Measurements from ENCODE around the gene NFKBIZ.

NFKBIZ gene

DNA sequence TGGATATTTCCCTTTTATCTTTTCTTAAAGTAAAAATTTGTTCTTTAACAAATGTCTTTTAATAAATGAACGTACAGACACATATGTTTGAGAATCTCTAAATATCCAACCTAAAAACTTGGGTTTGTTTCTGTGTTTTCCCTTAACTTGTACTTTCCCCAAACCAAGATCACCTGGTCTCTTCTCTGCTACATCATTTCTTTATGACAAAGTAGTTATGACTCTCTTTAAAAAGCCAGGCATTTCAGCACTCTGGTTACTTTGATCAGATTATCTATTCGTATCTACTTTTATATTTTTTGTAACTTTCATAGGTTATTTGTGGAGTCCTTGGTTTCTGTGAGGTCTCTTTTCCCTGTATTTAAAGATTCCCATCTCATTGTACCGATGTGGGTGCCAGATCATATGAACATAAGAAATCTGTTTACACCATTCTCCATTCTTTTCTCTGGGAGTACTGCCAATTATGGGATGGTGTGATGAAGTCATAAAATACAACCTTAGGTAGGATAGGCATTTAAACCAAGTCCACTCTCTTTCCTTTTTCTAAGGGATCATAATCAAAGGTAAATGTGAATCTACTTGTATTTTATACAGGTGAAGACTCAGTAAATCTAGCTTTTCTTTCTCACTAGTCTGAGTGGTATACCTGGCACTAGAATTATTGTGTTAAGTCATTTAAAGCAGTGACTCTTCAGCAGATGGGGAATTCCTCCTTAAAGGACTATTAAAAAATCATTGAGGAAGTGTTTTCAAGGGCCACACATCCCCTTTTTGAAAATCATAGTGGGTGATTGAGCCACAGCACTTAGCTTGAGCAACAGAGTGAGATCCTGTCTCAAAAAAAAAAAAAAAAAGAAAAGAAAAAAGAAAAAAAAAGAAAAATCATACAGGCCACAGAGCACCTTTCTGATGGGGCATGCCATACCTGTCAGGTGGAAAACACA lies 12.4 kb upstream of the NFKBIZ start:
- no peaks in the 10 kb centered on the region for H3K27me3 ChIP-seq (ENCODE audit: insufficient read depth, low read length)
- no peak overlapping the region for H3K27ac ChIP-seq (ENCODE audit: low read depth, low read length)
- H3K4me3 ChIP-seq (ENCODE audit: low read depth, low read length), result no peak overlapping the region

GRCh38 chr3:101838691-101839090 lies 10.6 kb upstream of the NFKBIZ start:
- H3K36me3 ChIP-seq (ENCODE audit: insufficient read depth, low read length), result peaks cover 5% of the 10 kb centered on the region; the same call in 1 of the 2 replicates
- no peak overlapping the region for H3K4me3 ChIP-seq (ENCODE audit: low read depth, low read length)
- H3K27me3 ChIP-seq (ENCODE audit: insufficient read depth, low read length), result no peaks in the 10 kb centered on the region
- peaks cover 10% of the 10 kb centered on the region for H3K4me1 ChIP-seq (ENCODE audit: control insufficient read depth, insufficient read depth, low read length, unreplicated experiment)
- H2AFZ ChIP-seq (ENCODE audit: low read length, unreplicated experiment), result no peak overlapping the region
- H3K27ac ChIP-seq (ENCODE audit: low read depth, low read length), result no peak overlapping the region
- H3K79me2 ChIP-seq (ENCODE audit: control insufficient read depth, insufficient read depth, low read length, unreplicated experiment), result peaks cover 2% of the 10 kb centered on the region

More for the DNA sequence above, 12.4 kb upstream of the NFKBIZ start:
- Histone ChIP-seq H3K4me1 (ENCODE audit: control insufficient read depth, insufficient read depth, low read length, unreplicated experiment) (peaks cover 9% of the 10 kb centered on the region), H3K79me2 (ENCODE audit: control insufficient read depth, insufficient read depth, low read length, unreplicated experiment) (peaks cover 3% of the 10 kb centered on the region), H2AFZ (ENCODE audit: low read length, unreplicated experiment) (no peak overlapping the region), H3K36me3 (ENCODE audit: insufficient read depth, low read length) (peaks cover 14% of the 10 kb centered on the region)

- peaks cover 5% of the 10 kb centered on the region; the same call in 1 of the 2 replicates for H3K36me3 ChIP-seq (ENCODE audit: insufficient read depth, low read length)
- no peak overlapping the region for H3K27ac ChIP-seq (ENCODE audit: low read depth, low read length)
- peaks cover 10% of the 10 kb centered on the region for H3K4me1 ChIP-seq (ENCODE audit: control insufficient read depth, insufficient read depth, low read length, unreplicated experiment)
- no peaks in the 10 kb centered on the region for H3K79me2 ChIP-seq (ENCODE audit: control insufficient read depth, insufficient read depth, low read length, unreplicated experiment)
- H3K4me3 ChIP-seq (ENCODE audit: low read depth, low read length), result no peak overlapping the region
- no peak overlapping the region for H2AFZ ChIP-seq (ENCODE audit: low read length, unreplicated experiment)
- no peaks in the 10 kb centered on the region for H3K27me3 ChIP-seq (ENCODE audit: insufficient read depth, low read length)
These were observed 9.2 kb upstream of the NFKBIZ start for GRCh38 chr3:101840066-101840465.

DNA sequence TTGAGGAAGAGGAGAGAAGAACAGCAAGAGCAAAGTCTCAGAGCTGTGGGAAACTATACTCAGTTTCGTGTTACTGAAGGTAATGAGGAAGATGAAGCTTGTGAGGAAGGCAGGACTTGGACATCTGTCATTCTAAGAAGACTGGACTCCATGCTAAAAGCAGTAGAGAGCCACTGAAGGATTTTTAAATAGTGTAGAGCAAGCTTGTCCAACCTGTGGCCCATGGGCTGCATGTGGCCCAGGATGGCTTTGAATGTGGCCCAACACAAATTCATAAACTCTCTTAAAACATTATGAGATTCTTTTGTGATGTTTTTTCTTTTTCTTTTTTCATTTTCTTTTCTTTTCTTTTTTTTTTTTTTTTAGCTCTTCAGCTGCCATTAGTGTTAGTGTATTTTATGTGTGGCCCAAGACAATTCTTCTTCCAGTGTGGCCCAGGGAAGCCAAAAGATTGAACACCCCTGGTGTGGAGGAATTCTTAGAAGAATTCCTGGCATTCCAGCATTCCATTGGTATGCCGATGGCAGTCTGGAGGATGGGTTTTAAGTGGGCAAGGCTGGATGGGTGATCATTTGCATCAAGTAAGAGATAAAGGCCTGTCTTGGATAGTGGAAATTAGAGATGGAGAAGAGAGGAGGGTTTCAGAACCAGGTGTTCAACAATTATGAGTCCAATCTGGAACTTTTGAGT lies 6.9 kb upstream of the NFKBIZ start:
- Histone ChIP-seq H3K27ac (ENCODE audit: low read depth, low read length) (no peak overlapping the region), H3K27me3 (ENCODE audit: insufficient read depth, low read length) (no peaks in the 10 kb centered on the region), H3K79me2 (ENCODE audit: control insufficient read depth, insufficient read depth, low read length, unreplicated experiment) (no peaks in the 10 kb centered on the region), H3K4me3 (ENCODE audit: low read depth, low read length) (no peak overlapping the region), H3K36me3 (ENCODE audit: insufficient read depth, low read length) (peaks cover 5% of the 10 kb centered on the region; the same call in 1 of the 2 replicates), H2AFZ (ENCODE audit: low read length, unreplicated experiment) (no peak overlapping the region), H3K4me1 (ENCODE audit: control insufficient read depth, insufficient read depth, low read length, unreplicated experiment) (peaks cover 5% of the 10 kb centered on the region)

DNA sequence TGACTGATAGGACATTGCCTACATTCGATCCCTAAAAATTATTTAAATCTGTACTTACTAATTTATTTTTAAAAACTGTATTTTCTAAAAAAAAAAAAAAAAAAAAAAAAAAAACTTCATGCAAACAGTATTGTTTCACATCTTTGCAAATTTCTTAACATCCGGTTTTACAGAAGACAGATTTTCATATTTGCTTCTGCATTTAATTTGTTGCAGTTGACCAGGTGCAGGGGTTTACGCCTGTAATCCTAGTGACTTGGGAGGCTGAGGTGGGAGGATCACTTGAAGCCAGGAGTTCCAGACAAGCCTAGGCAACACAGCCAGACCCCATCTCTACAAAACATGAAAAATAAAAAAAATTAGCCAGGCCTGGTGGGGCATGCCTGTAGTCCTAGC lies 6.4 kb upstream of the NFKBIZ start:
- Histone ChIP-seq H3K79me2 (ENCODE audit: control insufficient read depth, insufficient read depth, low read length, unreplicated experiment) (no peaks in the 10 kb centered on the region), H3K4me1 (ENCODE audit: control insufficient read depth, insufficient read depth, low read length, unreplicated experiment) (peaks cover 6% of the 10 kb centered on the region), H2AFZ (ENCODE audit: low read length, unreplicated experiment) (no peak overlapping the region), H3K4me3 (ENCODE audit: low read depth, low read length) (no peak overlapping the region), H3K36me3 (ENCODE audit: insufficient read depth, low read length) (peaks cover 5% of the 10 kb centered on the region; the same call in 1 of the 2 replicates), H3K27ac (ENCODE audit: low read depth, low read length) (no peak overlapping the region), H3K27me3 (ENCODE audit: insufficient read depth, low read length) (no peaks in the 10 kb centered on the region)

DNA sequence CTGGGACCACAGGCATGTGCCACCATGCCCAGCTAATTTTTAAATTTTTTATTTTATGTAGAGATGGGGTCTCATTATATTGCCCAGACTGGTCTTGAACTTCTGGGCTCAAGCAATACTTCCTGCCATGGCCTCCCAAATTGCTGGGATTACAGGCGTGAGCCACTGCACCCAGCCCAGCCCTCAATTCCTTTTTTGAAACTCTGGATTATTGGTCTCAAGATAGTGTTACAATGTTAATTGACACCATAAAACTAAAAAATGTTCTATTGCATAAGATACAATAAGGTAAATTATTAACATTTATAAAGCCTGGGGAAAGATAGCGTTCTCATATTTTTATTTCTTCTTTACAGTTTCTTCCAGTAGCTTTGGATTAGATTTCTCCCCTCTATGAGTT lies 3.9 kb upstream of the NFKBIZ start:
- peaks cover 5% of the 10 kb centered on the region; the same call in 1 of the 2 replicates for H3K36me3 ChIP-seq (ENCODE audit: insufficient read depth, low read length)
- H3K27me3 ChIP-seq (ENCODE audit: insufficient read depth, low read length), result no peaks in the 10 kb centered on the region
- H3K27ac ChIP-seq (ENCODE audit: low read depth, low read length), result no peak overlapping the region
- peaks cover 13% of the 10 kb centered on the region for H3K79me2 ChIP-seq (ENCODE audit: control insufficient read depth, insufficient read depth, low read length, unreplicated experiment)
- H2AFZ ChIP-seq (ENCODE audit: low read length, unreplicated experiment), result no peak overlapping the region
- H3K4me1 ChIP-seq (ENCODE audit: control insufficient read depth, insufficient read depth, low read length, unreplicated experiment), result peaks cover 15% of the 10 kb centered on the region
- H3K4me3 ChIP-seq (ENCODE audit: low read depth, low read length), result no peak overlapping the region

GRCh38 chr3:101846709-101847108 lies 2.6 kb upstream of the NFKBIZ start:
- Histone ChIP-seq H2AFZ (ENCODE audit: low read length, unreplicated experiment) (no peak overlapping the region), H3K4me1 (ENCODE audit: control insufficient read depth, insufficient read depth, low read length, unreplicated experiment) (peaks cover 15% of the 10 kb centered on the region), H3K36me3 (ENCODE audit: insufficient read depth, low read length) (peaks cover 12% of the 10 kb centered on the region), H3K4me3 (ENCODE audit: low read depth, low read length) (no peak overlapping the region), H3K27ac (ENCODE audit: low read depth, low read length) (no peak overlapping the region), H3K27me3 (ENCODE audit: insufficient read depth, low read length) (no peaks in the 10 kb centered on the region), H3K79me2 (ENCODE audit: control insufficient read depth, insufficient read depth, low read length, unreplicated experiment) (peaks cover 26% of the 10 kb centered on the region)

- Histone ChIP-seq H3K27ac (ENCODE audit: low read depth, low read length) (no peak overlapping the region), H3K4me1 (ENCODE audit: control insufficient read depth, insufficient read depth, low read length, unreplicated experiment) (peaks cover 10% of the 10 kb centered on the region), H2AFZ (ENCODE audit: low read length, unreplicated experiment) (no peak overlapping the region), H3K36me3 (ENCODE audit: insufficient read depth, low read length) (peaks cover 18% of the 10 kb centered on the region), H3K4me3 (ENCODE audit: low read depth, low read length) (no peak overlapping the region), H3K79me2 (ENCODE audit: control insufficient read depth, insufficient read depth, low read length, unreplicated experiment) (peaks cover 32% of the 10 kb centered on the region), H3K27me3 (ENCODE audit: insufficient read depth, low read length) (no peaks in the 10 kb centered on the region)
These were observed 2.0 kb upstream of the NFKBIZ start for GRCh38 chr3:101847328-101847727.

DNA sequence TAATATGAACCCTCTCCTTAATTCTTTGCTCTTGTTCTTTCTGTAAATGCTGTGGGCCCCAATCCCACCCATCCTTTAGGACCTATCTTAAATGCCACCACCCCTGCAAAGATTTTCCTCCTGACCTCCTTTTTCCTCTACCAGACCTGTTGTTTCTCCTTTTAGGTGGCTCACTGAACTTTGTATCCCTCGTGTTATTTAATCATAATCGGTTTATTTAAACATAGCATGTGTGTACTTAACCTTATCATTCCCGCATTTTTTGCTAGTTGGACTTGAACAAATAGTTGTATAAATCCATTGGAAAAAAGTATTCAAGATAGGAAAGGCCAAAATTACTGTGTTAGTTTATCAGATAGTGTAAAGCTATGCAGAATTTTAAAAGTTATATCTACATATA lies 988 bp upstream of the NFKBIZ start:
- peak overlapping the region; percentile 51 for H2AFZ ChIP-seq (ENCODE audit: low read length, unreplicated experiment)

GRCh38 chr3:101849714-101850245 lies 466 bp downstream of the NFKBIZ start:
- Histone ChIP-seq H3K27ac (ENCODE audit: low read depth, low read length) (peak overlapping the region; percentile 59), H3K79me2 (ENCODE audit: control insufficient read depth, insufficient read depth, low read length, unreplicated experiment) (peaks cover 49% of the 10 kb centered on the region), H2AFZ (ENCODE audit: low read length, unreplicated experiment) (no peak overlapping the region)

More for the DNA sequence above, 988 bp upstream of the NFKBIZ start:
- Histone ChIP-seq H3K4me1 (ENCODE audit: control insufficient read depth, insufficient read depth, low read length, unreplicated experiment) (peaks cover 19% of the 10 kb centered on the region), H3K36me3 (ENCODE audit: insufficient read depth, low read length) (peaks cover 28% of the 10 kb centered on the region), H3K27ac (ENCODE audit: low read depth, low read length) (peak overlapping the region; percentile 89), H3K27me3 (ENCODE audit: insufficient read depth, low read length) (no peaks in the 10 kb centered on the region), H3K79me2 (ENCODE audit: control insufficient read depth, insufficient read depth, low read length, unreplicated experiment) (peaks cover 42% of the 10 kb centered on the region), H3K4me3 (ENCODE audit: low read depth, low read length) (peak overlapping the region; percentile 92)

More at GRCh38 chr3:101849714-101850245, 466 bp downstream of the NFKBIZ start:
- peaks cover 43% of the 10 kb centered on the region for H3K36me3 ChIP-seq (ENCODE audit: insufficient read depth, low read length)
- peak overlapping the region; percentile 92 for H3K4me3 ChIP-seq (ENCODE audit: low read depth, low read length)
- peaks cover 31% of the 10 kb centered on the region for H3K4me1 ChIP-seq (ENCODE audit: control insufficient read depth, insufficient read depth, low read length, unreplicated experiment)
- H3K27me3 ChIP-seq (ENCODE audit: insufficient read depth, low read length), result no peaks in the 10 kb centered on the region

Measured in ACC112 (cell line).